ENCODE data around the gene FOXQ1. TPM values are rescaled to one million over a fixed set of nuclear protein-coding genes. Genes with fewer than 3 reads are reported as not detected.

The FOXQ1 gene
- total and polyA plus RNA-seq, 2 of the 13 experiments (the other 11 are each of a cell fraction or from before 2014, with no cell fraction given) = 35.2 to 39.8 TPM

- TF ChIP-seq, protein P1, sequence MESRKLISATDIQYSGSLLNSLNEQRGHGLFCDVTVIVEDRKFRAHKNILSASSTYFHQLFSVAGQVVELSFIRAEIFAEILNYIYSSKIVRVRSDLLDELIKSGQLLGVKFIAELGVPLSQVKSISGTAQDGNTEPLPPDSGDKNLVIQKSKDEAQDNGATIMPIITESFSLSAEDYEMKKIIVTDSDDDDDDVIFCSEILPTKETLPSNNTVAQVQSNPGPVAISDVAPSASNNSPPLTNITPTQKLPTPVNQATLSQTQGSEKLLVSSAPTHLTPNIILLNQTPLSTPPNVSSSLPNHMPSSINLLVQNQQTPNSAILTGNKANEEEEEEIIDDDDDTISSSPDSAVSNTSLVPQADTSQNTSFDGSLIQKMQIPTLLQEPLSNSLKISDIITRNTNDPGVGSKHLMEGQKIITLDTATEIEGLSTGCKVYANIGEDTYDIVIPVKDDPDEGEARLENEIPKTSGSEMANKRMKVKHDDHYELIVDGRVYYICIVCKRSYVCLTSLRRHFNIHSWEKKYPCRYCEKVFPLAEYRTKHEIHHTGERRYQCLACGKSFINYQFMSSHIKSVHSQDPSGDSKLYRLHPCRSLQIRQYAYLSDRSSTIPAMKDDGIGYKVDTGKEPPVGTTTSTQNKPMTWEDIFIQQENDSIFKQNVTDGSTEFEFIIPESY (CRISPR knock-in tag; IDR thresholded peaks at IDR 0.05) = peak; percentile 91
- TF ChIP-seq GLMP (CRISPR knock-in tag; IDR thresholded peaks at IDR 0.05; ENCODE audit: borderline replicate concordance) (no peak), TEAD3 (CRISPR knock-in tag; optimal IDR thresholded peaks at IDR 0.05; ENCODE audit: borderline replicate concordance) (peak; percentile 100), ZNF678 (CRISPR knock-in tag; IDR thresholded peaks at IDR 0.05) (peak; percentile 42; the same call in 1 of the 2 replicates), PREB (CRISPR knock-in tag; IDR thresholded peaks at IDR 0.05) (no peak), CHCHD3 (CRISPR knock-in tag; IDR thresholded peaks at IDR 0.05) (no peak), MXD4 (CRISPR knock-in tag; IDR thresholded peaks at IDR 0.05) (peak; percentile 86), EEA1 (CRISPR knock-in tag; IDR thresholded peaks at IDR 0.05; ENCODE audit: borderline replicate concordance) (no peak), TARDBP (CRISPR knock-in tag; IDR thresholded peaks at IDR 0.05) (peak; percentile 97), NFATC3 (CRISPR knock-in tag; IDR thresholded peaks at IDR 0.05) (peak; percentile 77; the same call in 1 of the 2 replicates), ZNF225 (CRISPR knock-in tag; IDR thresholded peaks at IDR 0.05) (no peak; the same call in 1 of the 2 replicates), SPEN (CRISPR knock-in tag; IDR thresholded peaks at IDR 0.05; ENCODE audit: low read depth) (peak; percentile 97), ZFAT (CRISPR knock-in tag; conservative IDR thresholded peaks at IDR 0.05) (0 out of 2 replicates have a peak, but pooled peaks have one; percentile 49), ZNF768 (CRISPR knock-in tag; IDR thresholded peaks at IDR 0.05) (no peak; the same call in 1 of the 2 replicates), TAF1 (CRISPR knock-in tag; IDR thresholded peaks at IDR 0.05) (peak; percentile 49; the same call in 1 of the 2 replicates), ZNF839 (CRISPR knock-in tag; IDR thresholded peaks at IDR 0.05; ENCODE audit: borderline replicate concordance) (no peak), ZNF124 (CRISPR knock-in tag; IDR thresholded peaks at IDR 0.05) (peak; percentile 98), ATF7-NPFF (CRISPR knock-in tag; IDR thresholded peaks at IDR 0.05; ENCODE audit: low read depth) (no peak), FOXK1 (CRISPR knock-in tag; IDR thresholded peaks at IDR 0.05; ENCODE audit: borderline replicate concordance, low read depth) (peak; percentile 99), DNMT3B (CRISPR knock-in tag; conservative IDR thresholded peaks at IDR 0.05) (peak; percentile 92)
- TF ChIP-seq, protein P2, sequence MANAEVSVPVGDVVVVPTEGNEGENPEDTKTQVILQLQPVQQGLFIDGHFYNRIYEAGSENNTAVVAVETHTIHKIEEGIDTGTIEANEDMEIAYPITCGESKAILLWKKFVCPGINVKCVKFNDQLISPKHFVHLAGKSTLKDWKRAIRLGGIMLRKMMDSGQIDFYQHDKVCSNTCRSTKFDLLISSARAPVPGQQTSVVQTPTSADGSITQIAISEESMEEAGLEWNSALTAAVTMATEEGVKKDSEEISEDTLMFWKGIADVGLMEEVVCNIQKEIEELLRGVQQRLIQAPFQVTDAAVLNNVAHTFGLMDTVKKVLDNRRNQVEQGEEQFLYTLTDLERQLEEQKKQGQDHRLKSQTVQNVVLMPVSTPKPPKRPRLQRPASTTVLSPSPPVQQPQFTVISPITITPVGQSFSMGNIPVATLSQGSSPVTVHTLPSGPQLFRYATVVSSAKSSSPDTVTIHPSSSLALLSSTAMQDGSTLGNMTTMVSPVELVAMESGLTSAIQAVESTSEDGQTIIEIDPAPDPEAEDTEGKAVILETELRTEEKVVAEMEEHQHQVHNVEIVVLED (CRISPR knock-in tag; IDR thresholded peaks at IDR 0.05; ENCODE audit: borderline replicate concordance) = peak; percentile 73
- TF ChIP-seq, protein P3, sequence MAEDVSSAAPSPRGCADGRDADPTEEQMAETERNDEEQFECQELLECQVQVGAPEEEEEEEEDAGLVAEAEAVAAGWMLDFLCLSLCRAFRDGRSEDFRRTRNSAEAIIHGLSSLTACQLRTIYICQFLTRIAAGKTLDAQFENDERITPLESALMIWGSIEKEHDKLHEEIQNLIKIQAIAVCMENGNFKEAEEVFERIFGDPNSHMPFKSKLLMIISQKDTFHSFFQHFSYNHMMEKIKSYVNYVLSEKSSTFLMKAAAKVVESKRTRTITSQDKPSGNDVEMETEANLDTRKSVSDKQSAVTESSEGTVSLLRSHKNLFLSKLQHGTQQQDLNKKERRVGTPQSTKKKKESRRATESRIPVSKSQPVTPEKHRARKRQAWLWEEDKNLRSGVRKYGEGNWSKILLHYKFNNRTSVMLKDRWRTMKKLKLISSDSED (CRISPR knock-in tag; IDR thresholded peaks at IDR 0.05) = no peak
Measured at GRCh38 chr6:1267790-1268762, 43.8 kb upstream of the FOXQ1 start (continued).
